ENCODE data around the gene PRDX6. TPM values are rescaled to one million over a fixed set of nuclear protein-coding genes. Genes with fewer than 3 reads are reported as not detected.
"Not testable (repeated sequence)": the region's sequence is repeated elsewhere in the genome, so short reads cannot be mapped to it uniquely, and the experiment has no call there.

PRDX6 gene
- total and polyA plus RNA-seq, 12 donors, result 171 to 461 (median 311) TPM

GRCh38 chr1:173507847-173508209 lies 30.7 kb downstream of the PRDX6 start:
- Histone ChIP-seq H3K4me3 (no peak overlapping the region), H3K27ac (no peak overlapping the region), H3K4me1 (replicated peaks in 1 of 2) (no peaks in the 10 kb centered on the region), H3K9me3 (replicated peaks in 1 of 3) (no peaks in the 10 kb centered on the region), H3K36me3 (replicated peaks in 1 of 2) (no peaks in the 10 kb centered on the region), H3K27me3 (no peaks in the 10 kb centered on the region)
- intact Hi-C loops (cut with DNase I), result no loop called here
- WGBS, 4 donors, result 77 to 89% (median 82%) methylated on average over 3 of the region's 3 CpGs
- TF ChIP-seq CTCF (IDR thresholded peaks at IDR 0.05), result no peak
- TF ChIP-seq POLR2A (IDR thresholded peaks at IDR 0.05), result no peak
- DNase-seq, result no peak

DNA sequence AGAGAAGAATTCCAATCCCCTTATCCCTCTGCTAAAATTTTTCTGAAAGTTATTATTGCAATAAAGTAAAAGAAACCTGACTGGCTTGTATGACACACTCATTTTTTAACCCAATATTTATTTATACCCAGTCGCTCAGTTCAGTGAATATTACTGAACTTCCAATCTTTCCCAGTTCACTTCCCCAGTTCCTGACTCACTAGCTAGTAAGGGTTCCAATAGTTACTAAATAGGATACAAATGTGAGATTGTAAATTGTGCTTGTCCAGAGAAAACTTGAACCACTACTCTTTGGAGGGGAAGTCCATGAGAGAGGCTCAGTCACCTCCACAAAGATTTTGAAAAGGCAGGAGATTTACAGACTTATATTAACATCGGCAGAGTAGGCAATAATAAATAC lies 31.4 kb downstream of the PRDX6 start:
- Histone ChIP-seq H3K36me3 (replicated peaks in 1 of 2) (no peaks in the 10 kb centered on the region), H3K4me3 (no peak overlapping the region), H3K4me1 (replicated peaks in 1 of 2) (no peaks in the 10 kb centered on the region), H3K9me3 (replicated peaks in 1 of 3) (no peaks in the 10 kb centered on the region), H3K27ac (no peak overlapping the region), H3K27me3 (no peaks in the 10 kb centered on the region)
- TF ChIP-seq POLR2A (IDR thresholded peaks at IDR 0.05), result no peak
- no peak for TF ChIP-seq CTCF (IDR thresholded peaks at IDR 0.05)
- WGBS, 4 donors, result 86 to 91% (median 87%) methylated on average over 2 of the region's 2 CpGs
- intact Hi-C loops (cut with DNase I), result no loop called here
- no peak for DNase-seq

DNA sequence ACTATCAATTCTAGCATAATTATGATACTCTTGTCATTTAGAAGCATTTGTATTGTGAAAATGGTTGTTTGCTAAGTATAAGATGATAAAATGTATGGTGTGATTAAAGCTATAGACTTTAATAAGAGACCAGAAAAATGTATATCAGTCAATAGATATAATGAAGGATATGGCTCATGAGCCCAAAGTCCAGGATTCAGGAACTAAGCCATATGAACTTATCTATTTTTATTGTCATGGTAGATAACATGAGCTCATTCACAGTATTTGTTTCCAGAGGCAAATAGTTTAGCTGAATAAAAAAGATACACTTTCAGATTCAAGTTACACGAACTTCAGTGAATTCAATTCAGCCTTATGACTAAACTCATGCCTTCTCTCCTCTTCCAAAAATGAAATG lies 32.7 kb downstream of the PRDX6 start:
- Histone ChIP-seq H3K4me3 (no peak overlapping the region), H3K36me3 (replicated peaks in 1 of 2) (no peaks in the 10 kb centered on the region), H3K27ac (no peak overlapping the region), H3K27me3 (no peaks in the 10 kb centered on the region), H3K4me1 (replicated peaks in 1 of 2) (no peaks in the 10 kb centered on the region), H3K9me3 (replicated peaks in 1 of 3) (no peaks in the 10 kb centered on the region)
- WGBS, 4 donors, result 67 to 81% (median 72%) methylated on average over 1 of the region's 1 CpG
- TF ChIP-seq CTCF (IDR thresholded peaks at IDR 0.05), result no peak
- TF ChIP-seq POLR2A (IDR thresholded peaks at IDR 0.05), result no peak
- no peak for DNase-seq
- intact Hi-C loops (cut with DNase I), result no loop called here

- 91 to 97% (median 96%) methylated on average over 1 of the region's 1 CpG for WGBS, 4 donors
- H3K36me3 ChIP-seq (replicated peaks in 1 of 2); H3K27ac ChIP-seq; H3K9me3 ChIP-seq (replicated peaks in 1 of 3); H3K27me3 ChIP-seq; intact Hi-C loops (cut with DNase I); H3K4me3 ChIP-seq; DNase-seq; H3K4me1 ChIP-seq (replicated peaks in 1 of 2): not testable (repeated sequence)
Measured at GRCh38 chr1:173514503-173514902, 37.4 kb downstream of the PRDX6 start.

DNA sequence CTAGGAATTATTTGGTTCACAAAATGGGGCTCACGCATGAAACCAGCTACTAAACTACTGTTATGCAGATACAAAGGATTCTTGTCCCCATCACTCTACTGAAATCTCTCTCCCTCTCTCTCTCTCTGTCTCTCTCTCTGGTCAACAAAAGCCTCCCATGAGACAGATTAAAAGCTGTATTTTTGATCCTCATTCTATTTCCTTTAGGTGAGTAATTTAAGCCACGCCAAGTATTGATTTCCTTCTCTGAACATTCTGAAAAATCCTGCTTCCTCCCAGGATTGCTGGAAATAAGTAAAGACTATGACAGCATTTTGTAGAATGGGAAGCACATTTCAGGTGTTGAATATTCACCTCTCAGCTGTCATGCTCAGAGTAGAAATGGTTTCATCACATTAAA lies 43.7 kb downstream of the PRDX6 start:
- no peaks in the 10 kb centered on the region for H3K4me1 ChIP-seq (replicated peaks in 1 of 2)
- TF ChIP-seq CTCF (IDR thresholded peaks at IDR 0.05) (no peak), POLR2A (IDR thresholded peaks at IDR 0.05) (no peak)
- H3K27me3 ChIP-seq, result no peaks in the 10 kb centered on the region
- 82 to 91% (median 90%) methylated on average over 2 of the region's 2 CpGs for whole genome bisulfite sequencing, 4 donors
- H3K27ac ChIP-seq, result no peak overlapping the region
- no peak overlapping the region for H3K4me3 ChIP-seq
- no peak for DNase-seq
- H3K36me3 ChIP-seq (replicated peaks in 1 of 2), result no peaks in the 10 kb centered on the region
- no peaks in the 10 kb centered on the region for H3K9me3 ChIP-seq (replicated peaks in 1 of 3)
- intact Hi-C loops (cut with DNase I), result no loop called here
